T-helper 22 cell (primary cell): ENCODE results near the gene UPK3A.
"Not testable (repeated sequence)": the region's sequence is repeated elsewhere in the genome, so short reads cannot be mapped to it uniquely, and the experiment has no call there.

Experiments
- DNase-seq: peaks from one replicate; pipeline ENCODE4 v3.0.0-alpha.2; 2020; ENCODE audit warnings: low read depth

UPK3A gene

GRCh38 chr22:45257941-45258340 is 26.8 kb upstream of the UPK3A start:
- not testable (repeated sequence) for DNase-seq

GRCh38 chr22:45259754-45260394 is 24.9 kb upstream of the UPK3A start:
- DNase-seq, result no peak

GRCh38 chr22:45260395-45260759 is 24.4 kb upstream of the UPK3A start:
- DNase-seq, result not testable (repeated sequence)

- no peak for DNase-seq
Observed at GRCh38 chr22:45261407-45262088, 23.2 kb upstream of the UPK3A start.

GRCh38 chr22:45262195-45262930 is 22.4 kb upstream of the UPK3A start:
- DNase-seq, result no peak

- no peak for DNase-seq
Observed at GRCh38 chr22:45262931-45263462, 21.8 kb upstream of the UPK3A start.

- DNase-seq, result no peak
Observed at GRCh38 chr22:45263463-45264269, 21.1 kb upstream of the UPK3A start.

- no peak for DNase-seq
Observed at GRCh38 chr22:45265535-45265934, 19.2 kb upstream of the UPK3A start.

- peak; percentile 34 for DNase-seq
Observed at GRCh38 chr22:45268167-45268957, 16.4 kb upstream of the UPK3A start.

GRCh38 chr22:45268958-45269844 is 15.5 kb upstream of the UPK3A start:
- peak; percentile 75 for DNase-seq

- no peak for DNase-seq
Observed at GRCh38 chr22:45270095-45271020, 14.4 kb upstream of the UPK3A start.

GRCh38 chr22:45271667-45272201 is 13.0 kb upstream of the UPK3A start:
- DNase-seq, result no peak

GRCh38 chr22:45272498-45272897 is 12.3 kb upstream of the UPK3A start:
- no peak for DNase-seq

- DNase-seq, result no peak
Observed at GRCh38 chr22:45273452-45274075, 11.2 kb upstream of the UPK3A start.

- no peak for DNase-seq
Observed at GRCh38 chr22:45276507-45277105, 8.1 kb upstream of the UPK3A start.

GRCh38 chr22:45277720-45278119 is 7.0 kb upstream of the UPK3A start:
- not testable (repeated sequence) for DNase-seq

GRCh38 chr22:45278125-45278524 is 6.6 kb upstream of the UPK3A start:
- no peak for DNase-seq

GRCh38 chr22:45280587-45280980 is 4.2 kb upstream of the UPK3A start:
- no peak for DNase-seq
